ENCODE data around the gene PRR27.

The PRR27 gene

GRCh38 chr4:70183168-70183939 lies 29.3 kb downstream of the PRR27 start:
- TF ChIP-seq GATA2 (IDR thresholded peaks at IDR 0.05; ENCODE audit: low read depth, low read length) (no peak), GATA3 (IDR thresholded peaks at IDR 0.05; ENCODE audit: low read depth, low read length) (no peak)

GRCh38 chr4:70183940-70184246 lies 29.9 kb downstream of the PRR27 start:
- TF ChIP-seq GATA2 (IDR thresholded peaks at IDR 0.05; ENCODE audit: low read depth, low read length) (no peak), GATA3 (IDR thresholded peaks at IDR 0.05; ENCODE audit: low read depth, low read length) (no peak)

- TF ChIP-seq GATA2 (IDR thresholded peaks at IDR 0.05; ENCODE audit: low read depth, low read length) (no peak), GATA3 (IDR thresholded peaks at IDR 0.05; ENCODE audit: low read depth, low read length) (no peak)
Observed at GRCh38 chr4:70187216-70187615, 33.2 kb downstream of the PRR27 start.

GRCh38 chr4:70190579-70190978 lies 36.5 kb downstream of the PRR27 start:
- TF ChIP-seq GATA3 (IDR thresholded peaks at IDR 0.05; ENCODE audit: low read depth, low read length) (no peak), GATA2 (IDR thresholded peaks at IDR 0.05; ENCODE audit: low read depth, low read length) (no peak)

GRCh38 chr4:70191647-70192046 lies 37.6 kb downstream of the PRR27 start:
- TF ChIP-seq GATA2 (IDR thresholded peaks at IDR 0.05; ENCODE audit: low read depth, low read length) (no peak), GATA3 (IDR thresholded peaks at IDR 0.05; ENCODE audit: low read depth, low read length) (no peak)

GRCh38 chr4:70192895-70193294 lies 38.9 kb downstream of the PRR27 start:
- TF ChIP-seq GATA3 (IDR thresholded peaks at IDR 0.05; ENCODE audit: low read depth, low read length), result no peak
- TF ChIP-seq GATA2 (IDR thresholded peaks at IDR 0.05; ENCODE audit: low read depth, low read length), result no peak

- TF ChIP-seq GATA3 (IDR thresholded peaks at IDR 0.05; ENCODE audit: low read depth, low read length) (no peak), GATA2 (IDR thresholded peaks at IDR 0.05; ENCODE audit: low read depth, low read length) (no peak)
Observed at GRCh38 chr4:70195425-70195824, 41.4 kb downstream of the PRR27 start, which contains the start of gene ODAM. Gene ODAM, plus strand, starts transcription at chr4:70195725. Its CDS starts 819 bp downstream, at chr4:70196544.

- TF ChIP-seq GATA2 (IDR thresholded peaks at IDR 0.05; ENCODE audit: low read depth, low read length) (no peak), GATA3 (IDR thresholded peaks at IDR 0.05; ENCODE audit: low read depth, low read length) (no peak)
Observed at GRCh38 chr4:70196857-70197256, 42.8 kb downstream of the PRR27 start.

- TF ChIP-seq GATA3 (IDR thresholded peaks at IDR 0.05; ENCODE audit: low read depth, low read length), result no peak
- TF ChIP-seq GATA2 (IDR thresholded peaks at IDR 0.05; ENCODE audit: low read depth, low read length), result no peak
Observed at GRCh38 chr4:70197842-70198241, 43.8 kb downstream of the PRR27 start.

GRCh38 chr4:70203601-70204000 lies 49.6 kb downstream of the PRR27 start:
- no peak for TF ChIP-seq GATA2 (IDR thresholded peaks at IDR 0.05; ENCODE audit: low read depth, low read length)
- TF ChIP-seq GATA3 (IDR thresholded peaks at IDR 0.05; ENCODE audit: low read depth, low read length), result no peak
